ELF-1 (cell line): ENCODE results near the gene TERT.
"Not testable (repeated sequence)": the region's sequence is repeated elsewhere in the genome, so short reads cannot be mapped to it uniquely, and the experiment has no call there.

Experiments
- DNase-seq: peaks from one replicate; pipeline ENCODE4 v3.0.0-alpha.2; 2016; ENCODE audit warnings: low read depth, low spot score

Gene TERT

DNA sequence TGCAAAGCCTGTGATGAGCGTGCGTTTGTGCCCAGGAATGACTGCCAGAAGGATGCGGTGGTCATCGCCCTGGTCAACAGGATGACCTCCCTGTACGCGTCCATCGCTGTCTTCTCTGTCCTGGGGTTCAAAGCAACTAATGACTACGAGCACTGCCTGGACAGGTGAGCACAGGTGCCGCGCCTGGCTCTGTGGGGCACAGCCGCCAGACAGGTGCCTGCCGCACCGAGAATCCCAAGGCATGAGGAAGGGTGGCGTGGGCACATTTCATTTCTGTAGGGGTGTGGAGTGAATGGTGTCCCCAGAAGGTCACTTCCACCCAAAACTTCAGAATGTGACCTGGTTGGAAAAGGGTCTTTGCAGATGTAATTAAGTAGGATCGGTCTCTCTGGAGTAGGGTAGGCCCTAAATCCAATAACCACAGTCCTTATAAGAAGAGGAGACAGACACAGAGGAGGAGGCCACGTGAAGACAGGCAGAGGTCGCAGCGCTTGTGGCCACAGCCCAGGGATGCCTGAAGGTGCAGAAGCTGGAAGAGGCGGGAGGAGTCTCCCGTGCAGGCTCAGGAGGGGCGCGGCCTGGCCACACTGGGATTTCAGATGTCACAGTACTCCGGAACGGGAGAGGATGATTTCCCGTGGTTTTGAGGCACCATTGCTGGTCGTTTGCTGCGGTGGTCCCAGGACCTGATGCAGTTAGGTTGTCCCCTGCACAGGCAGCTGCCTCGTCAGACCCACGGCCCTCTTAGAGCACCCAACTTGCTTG, 54.2 kb downstream of the TERT start:
- DNase-seq = no peak

DNA sequence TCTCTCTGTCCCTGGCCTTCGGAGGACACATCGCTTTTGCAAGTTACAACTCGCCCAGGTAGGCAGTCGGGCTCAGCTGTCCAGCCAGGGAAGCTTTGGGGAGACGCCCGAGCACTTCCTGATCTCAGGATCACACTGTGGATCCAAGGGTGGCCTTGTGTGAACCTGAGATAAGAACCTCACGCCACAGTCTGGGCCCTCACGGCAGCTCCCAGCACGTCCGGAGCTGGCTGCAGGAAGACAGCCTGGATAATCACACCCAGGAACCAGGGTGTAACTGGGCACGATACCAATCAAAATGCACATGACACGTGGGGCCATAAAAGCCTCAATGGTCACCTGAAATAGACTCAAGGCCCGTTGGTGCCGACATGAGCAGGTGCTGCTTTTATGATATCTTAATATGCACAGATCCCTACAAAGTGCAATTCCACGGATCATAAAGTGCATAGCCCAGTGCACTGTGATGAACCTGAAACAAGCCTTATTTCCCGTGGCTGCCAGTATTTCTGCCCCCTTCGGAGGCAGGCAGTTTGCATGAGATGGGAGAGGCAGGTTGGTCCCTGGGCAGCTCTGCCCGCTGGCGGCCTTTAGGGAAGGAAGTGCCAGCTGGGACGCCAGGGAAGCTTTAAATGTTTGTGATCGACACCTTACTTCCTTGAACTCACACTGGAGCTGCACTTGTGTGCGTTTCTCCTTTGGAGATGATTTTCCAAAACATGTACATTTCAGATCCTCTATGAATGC, 55.2 kb downstream of the TERT start:
- no peak for DNase-seq

DNA sequence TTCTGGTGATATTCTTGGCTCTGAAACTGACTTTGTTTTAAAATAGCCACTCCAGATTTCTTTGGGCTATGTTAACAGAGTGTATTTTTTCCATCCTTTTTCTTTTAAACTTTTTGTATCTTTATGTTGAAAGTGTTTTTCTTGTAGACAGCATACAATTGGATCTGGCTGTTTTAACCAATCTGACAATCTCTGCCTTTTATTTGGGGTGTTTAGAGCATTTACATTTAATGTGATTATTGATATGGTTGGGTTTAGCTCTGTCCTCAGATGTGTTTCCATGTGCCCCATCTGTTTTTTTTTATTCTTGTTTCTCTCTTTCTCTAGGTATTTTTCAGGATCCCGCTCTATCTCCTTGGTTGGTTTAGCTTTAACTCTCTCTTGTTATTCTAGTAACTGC, 59.0 kb downstream of the TERT start:
- DNase-seq = no peak

DNA sequence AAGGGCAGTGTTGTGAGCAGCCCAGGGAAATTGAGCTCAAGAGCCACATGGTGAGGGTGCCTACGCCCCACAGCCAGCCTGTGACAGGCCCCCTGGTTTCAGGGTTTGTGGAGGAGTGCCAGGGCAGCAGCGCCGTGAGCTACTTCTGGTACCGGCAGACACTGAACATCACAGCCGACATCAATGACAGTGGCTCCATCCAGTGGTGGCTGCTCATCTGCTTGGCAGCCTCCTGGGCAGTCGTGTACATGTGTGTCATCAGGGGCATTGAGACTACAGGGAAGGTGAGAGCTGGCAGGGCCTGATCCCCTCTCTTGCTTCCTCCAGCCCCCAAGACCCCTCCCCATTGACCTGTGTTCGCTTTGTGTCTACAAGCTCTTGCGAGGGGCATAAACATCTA, 59.5 kb downstream of the TERT start:
- no peak for DNase-seq

DNA sequence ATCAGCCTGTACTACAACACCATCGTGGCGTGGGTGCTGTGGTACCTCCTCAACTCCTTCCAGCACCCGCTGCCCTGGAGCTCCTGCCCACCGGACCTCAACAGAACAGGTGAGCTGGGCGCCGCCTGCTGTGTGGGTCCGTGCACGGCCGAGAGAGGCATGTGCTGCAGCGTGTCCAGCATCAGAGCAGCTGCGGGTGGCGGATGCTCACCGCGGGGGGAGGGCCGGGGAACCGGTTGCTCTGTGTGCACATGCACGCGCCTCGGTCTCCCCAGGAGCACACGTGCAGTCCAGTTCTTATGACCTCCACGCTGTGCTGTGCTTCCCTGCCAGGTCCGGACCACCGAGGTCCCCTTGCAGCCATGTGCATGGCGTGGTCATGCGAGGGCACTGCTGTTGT, 62.1 kb downstream of the TERT start:
- no peak for DNase-seq

DNA sequence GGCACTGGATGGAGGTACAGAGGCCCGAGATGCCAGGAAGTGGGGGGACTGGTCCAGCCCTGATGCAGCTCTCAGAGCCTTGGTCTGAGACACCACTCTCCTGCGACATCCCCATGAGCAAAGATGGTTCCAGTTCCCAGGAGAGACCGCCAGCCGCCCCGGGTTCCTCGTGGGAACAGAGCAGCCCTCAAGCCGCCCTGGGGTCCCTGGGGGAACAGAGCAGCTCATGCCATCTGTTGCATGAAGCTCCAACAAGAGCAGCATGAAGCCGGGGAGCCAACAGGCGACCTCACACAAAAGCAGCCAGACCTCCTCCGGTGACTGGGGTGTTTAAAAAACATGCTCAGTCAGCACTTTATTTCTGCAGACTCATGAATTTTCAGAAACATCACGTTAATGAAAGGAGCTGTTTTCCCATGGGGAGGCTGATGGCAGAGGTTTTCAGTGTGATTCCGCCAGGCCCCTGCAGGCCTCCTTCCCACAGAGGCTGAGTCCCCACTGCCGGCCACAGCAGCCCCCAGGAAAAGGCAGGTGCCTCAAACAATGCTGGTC, 63.4 kb downstream of the TERT start:
- DNase-seq = no peak

DNA sequence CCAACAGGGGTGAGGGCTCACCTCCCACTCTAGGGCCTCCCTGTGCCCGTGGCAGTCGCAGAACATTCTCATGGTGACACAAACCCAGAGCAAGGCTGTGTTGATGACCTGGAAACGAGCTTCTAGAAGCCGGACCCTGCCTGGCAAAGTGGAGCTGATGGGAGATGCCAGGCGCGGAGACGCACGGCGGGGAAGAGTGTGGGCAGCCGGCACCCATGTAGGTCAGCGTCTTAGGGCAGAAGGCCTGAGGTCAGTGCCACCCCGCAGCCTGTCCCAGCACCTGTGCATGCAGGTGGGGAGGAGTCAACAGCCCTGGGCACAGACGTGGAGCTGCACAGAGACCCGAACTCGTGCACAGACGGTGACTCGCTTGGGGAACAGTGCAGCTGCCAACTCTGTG, 64.3 kb downstream of the TERT start:
- DNase-seq = no peak

DNA sequence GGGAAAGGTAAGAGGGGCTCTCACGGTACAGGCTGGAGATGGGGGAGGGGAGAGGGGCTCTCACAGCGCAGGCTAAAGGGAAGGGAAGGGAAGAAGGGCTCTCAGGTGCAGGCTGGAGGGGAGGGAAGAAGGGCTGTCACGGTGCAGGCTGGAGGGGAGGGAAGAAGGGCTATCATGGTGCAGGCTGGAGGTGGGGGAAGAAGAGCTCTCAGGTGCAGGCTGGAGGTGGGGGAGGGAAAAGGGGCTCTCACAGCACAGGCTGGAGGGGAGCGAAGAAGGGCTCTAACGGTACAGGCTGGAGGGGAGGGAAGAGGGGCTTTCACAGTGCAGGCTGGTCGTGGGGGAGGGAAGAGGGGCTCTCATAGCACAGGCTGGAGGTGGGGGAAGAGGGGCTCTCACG, 65.0 kb downstream of the TERT start:
- no peak for DNase-seq

DNA sequence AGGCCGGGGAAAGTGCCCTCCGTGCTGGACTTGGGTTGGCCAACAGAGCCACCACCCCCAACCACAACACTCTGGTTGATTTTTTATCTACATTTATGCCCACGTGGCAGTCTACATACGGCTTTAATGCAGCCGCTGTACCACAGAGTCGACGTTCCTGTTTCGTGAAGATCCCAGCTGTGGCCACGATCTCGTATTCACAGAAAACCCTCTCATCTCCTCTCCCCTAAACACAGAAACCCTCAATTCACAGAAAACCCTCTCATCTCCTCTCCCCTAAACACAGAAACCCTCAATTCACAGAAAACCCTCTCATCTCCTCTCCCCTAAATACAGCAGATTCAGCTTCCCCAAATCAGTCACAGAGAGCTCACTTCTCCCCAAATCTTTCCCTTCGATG, 65.8 kb downstream of the TERT start:
- not testable (repeated sequence) for DNase-seq

DNA sequence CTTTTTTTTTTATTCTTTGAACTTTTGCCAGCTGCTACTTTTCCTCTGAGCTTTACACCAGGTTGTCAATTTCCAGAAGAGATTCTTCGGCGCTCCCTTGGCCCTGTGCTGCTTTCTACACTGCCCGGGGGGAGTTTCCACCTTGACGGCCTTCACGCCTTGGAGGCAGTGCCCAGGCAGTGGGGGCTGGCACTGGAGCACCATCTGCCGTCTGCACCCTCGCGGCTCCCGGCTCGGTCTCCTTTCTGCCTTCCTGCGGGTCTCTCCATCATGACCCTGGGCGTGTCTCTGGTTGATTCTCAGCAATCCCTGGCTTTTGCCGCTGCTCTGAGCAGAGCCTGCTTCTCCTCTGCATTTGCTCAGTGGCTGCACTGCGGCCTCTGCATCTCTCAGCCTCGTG, 66.7 kb downstream of the TERT start:
- DNase-seq = no peak

DNA sequence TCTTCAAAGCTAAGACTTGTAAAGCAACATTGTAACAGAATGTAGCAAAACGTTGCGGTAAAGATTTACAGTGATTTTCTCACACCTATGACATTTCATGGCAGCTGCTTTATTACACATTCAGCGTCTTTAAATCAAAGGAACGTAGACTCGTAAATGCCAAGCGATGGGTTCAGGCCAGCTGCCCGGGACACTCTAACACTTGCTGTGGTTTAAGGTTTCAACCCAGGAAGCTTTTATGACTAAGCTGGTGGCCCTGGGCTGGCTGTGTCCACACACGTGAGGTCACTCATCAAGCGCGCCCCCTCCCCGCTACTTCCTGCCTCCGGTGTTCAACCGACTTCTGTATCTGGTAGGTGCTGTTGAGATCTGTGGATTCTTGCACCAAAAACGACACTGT, 67.2 kb downstream of the TERT start:
- no peak for DNase-seq

DNA sequence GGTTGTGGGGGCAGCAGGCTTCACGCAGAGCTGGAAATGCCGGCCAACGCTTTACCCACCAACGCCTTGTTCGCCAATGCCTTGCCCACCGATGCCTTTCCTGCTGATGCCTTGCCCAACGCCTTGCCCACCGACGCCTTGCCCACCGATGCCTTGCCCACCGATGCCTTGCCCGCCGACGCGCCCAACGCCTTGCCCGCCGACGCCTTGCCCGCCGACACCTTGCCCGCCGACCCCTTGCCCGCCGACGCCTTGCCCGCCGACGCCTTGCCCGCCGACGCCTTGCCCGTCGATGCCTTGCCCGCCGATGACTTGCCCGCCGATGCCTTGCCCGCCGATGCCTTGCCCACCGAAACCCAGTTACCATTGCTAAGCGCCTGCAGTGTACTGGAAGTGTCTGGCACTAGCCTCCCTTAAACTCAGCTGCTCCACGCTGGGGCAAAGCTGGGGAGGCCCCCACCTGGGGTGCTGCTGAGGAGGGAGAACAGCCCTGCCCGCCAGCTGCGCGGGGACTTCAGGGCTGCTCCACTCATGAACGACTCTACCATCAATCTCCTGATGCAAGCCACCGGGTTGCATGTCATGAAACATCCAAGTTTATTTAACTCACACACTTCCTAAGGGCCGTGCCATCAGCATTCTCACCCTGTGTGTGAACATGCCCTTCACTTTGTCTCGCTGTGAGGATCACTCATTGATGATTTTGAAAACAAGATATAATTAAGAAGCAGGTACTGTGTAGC, 67.9 kb downstream of the TERT start:
- DNase-seq = no peak

DNA sequence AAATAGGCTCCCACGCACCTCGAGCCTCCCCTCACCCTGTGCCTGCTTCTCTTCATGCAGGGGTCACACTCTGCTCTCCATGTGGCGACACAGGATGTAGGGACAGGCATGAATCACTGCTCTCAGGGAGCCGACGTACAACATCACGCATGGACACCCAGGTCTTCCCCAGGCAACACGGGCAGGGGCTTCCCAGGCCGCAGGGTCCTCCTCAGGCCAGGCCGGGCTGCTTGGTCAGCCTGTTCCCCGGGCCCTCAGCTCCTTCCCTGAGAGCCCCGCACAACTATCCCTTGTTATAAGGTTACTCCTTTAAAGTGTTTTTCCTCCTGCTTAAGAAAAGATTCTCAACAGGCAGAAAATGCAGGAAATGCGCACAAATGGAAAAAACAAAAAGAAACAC, 68.6 kb downstream of the TERT start:
- no peak for DNase-seq

DNA sequence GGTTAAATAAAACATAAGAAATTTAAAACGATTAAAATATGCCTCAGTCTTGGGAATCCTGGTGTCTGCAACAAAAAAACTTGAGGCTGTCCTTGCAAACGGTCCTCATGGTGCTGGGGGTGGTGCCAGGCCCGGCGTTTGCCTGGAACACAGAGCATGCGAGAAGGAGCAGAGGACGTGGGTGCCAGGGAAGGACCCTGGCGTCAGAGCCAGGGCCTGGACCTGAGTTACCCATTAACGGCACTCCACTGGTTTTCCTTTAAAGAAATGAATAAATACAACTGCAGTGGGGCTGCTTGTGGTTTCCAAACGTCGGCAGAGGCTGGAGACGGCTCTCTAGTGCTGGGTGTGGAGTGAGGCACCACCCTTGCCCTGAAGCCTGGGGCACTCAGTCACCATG, 69.8 kb downstream of the TERT start, which contains the start of gene SLC6A18:
SLC6A18 (plus strand) TSS at position 301 of the 400 bp plus-strand sequence; CDS start at position 398, 97 bp downstream.
- no peak for DNase-seq

DNA sequence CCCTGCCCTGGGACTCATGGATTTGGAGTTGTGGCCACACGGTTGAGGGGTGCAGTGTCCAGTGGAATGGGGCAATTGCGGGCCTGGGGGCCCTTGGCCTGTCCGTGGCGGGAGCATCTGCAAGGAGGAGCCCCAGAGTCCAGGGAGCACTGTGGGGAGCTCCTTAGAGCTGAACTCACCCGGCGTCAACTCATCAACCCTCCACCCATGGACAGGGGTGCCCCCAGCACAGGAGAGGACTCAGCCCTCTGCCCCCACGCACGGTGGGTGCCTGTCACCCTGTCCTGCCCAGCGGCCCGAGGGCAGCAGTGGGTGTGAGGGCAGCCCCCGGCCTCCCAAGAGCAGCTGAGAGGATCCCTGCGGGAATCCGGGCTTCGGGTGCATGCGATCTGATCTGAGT, 70.2 kb downstream of the TERT start:
- no peak for DNase-seq

DNA sequence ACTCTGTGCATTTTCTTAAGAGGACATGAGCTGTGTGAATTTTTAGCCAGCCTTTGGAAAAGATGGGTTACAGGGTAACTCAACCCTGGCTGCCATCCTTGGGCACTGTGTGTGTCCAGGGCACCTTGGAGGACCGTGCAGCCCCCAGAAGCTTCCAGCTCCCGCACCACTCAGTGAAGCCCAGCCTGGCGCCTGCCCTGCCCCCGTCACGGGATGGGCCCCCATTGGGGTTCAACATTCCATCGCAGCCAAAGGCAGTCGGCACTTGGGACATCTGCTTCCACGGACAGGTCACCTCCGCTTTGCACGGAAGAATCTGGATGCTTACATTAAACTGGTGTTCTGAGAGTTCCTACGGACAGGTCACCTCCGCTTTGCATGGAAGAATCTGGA, 71.6 kb downstream of the TERT start:
- no peak for DNase-seq

DNA sequence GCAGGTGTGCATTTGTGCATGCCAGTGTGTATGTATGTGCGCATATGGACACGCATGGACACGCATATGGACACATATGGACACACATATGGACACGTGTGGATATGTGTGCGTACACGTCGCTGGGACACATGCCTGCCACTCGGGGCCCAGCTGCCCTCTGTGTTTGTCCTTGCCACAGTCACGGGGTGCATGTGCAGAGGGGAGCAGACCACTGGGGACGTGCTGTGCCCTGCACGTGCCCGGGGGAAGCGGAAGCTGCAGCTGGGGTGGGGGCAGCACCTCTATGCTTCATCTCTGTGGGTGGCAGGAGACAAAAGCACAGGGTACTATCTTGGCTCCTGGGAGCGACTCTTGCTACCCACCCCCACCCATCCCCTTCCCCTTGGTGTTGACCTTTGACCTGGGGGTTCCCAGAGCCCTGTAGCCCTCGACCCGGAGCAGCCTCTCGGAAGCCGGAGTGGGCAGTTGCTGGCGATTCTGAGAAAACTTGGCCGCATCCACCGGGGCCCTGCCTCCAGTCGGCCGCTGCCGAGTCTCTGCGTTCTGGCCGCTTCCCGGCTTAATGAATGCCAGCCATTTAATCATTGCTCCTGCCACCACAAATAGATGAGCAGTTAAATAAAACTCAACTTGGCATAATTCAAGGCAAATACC, 72.1 kb downstream of the TERT start:
- no peak for DNase-seq

DNA sequence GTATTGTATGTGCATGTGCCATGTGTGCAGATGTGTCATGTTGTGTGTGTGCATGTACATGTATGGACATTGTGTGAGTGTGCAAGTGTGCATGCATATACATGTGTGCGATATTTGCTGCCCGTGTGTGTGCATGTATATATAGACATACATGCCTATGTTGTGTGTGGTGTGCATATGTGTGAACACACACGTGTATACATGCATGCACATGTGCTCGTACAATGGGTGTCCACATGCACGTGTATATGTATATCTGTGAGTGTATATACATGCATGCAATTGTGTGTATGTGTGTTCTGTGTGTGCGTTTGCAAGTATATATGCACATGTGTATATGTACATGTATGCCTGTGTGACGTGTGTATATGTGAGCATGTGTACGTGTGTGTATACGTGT, 72.7 kb downstream of the TERT start:
- DNase-seq = no peak

DNA sequence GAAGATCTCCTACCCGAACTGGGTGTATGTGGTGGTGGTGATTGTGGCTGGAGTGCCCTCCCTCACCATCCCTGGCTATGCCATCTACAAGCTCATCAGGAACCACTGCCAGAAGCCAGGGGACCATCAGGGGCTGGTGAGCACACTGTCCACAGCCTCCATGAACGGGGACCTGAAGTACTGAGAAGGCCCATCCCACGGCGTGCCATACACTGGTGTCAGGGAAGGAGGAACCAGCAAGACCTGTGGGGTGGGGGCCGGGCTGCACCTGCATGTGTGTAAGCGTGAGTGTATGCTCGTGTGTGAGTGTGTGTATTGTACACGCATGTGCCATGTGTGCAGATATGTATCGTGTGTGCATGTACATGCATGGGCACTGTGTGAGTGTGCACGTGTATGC, 73.1 kb downstream of the TERT start:
- DNase-seq = no peak

DNA sequence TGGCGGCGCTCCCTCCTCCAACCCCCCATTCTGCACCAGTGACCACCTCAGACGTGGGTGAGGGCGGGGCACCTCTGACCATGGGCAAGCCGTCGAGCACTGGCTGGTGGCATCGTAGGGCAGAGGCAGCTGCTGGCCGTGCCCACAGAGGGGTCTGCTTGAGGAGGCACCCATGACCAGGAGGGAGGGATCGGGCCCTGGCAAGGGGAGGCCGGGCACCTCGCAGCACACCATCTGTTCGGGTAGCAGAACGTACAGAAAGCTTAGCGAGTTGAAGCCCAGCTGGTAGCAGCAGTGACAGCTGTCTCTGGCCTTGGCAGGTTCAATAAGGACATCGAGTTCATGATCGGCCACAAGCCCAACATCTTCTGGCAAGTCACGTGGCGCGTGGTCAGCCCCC, 74.0 kb downstream of the TERT start:
- DNase-seq = no peak

DNA sequence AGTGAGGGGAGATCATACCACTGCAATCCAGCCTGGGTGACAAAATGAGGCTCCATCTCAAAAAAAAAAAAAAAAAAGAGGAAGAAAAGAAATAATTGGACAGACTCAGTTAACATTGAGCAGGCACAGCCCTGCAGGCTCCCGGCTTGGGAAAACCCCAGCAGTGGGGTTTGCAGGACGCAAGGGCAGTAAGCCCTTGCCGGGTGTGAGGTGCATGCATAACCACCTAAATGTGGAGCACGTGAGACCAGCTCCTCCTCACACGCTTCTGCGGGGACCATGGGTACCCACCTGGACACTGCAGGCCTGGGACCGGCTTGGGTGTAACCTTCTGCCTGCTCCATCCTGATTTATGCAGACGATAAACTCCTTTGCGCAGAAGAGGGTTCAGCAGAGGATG, 74.5 kb downstream of the TERT start:
- no peak for DNase-seq

DNA sequence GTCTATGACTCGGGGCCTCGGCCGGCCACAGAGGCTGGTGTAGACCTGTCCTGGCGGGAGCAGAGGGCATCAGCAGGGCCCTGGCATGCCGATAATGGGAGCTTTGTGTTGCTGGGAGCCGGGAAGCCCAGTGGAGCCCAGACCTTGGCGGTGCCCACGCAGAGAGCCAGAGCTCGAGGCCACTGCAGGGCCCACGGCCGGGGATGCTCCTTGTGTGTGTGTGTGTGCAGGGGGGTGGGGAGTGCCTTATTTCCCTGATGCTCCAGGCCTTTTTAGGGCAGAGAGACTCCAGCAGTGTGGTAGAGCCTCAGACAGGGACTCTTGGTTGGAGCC, 75.1 kb downstream of the TERT start:
- DNase-seq = no peak
